Dendritic cell treated with granulocyte-macrophage colony-stimulating factor and Interleukin-4, amounts not matched to agents 40 ng/mL and 50 ng/mL, for 4 days (primary cell): ENCODE measurements around the gene RAD1.
"Not testable (repeated sequence)": the region's sequence is repeated elsewhere in the genome, so short reads cannot be mapped to it uniquely, and the experiment has no call there.

Experiments
- H3K27ac Mint-ChIP-seq: one replicate; pipeline ENCODE4 v1.8.0; 2022; ENCODE audit warnings: mild to moderate bottlenecking, mixed read lengths
- H3K27me3 Mint-ChIP-seq: one replicate; pipeline ENCODE4 v1.8.0; 2022; ENCODE audit warnings: mild to moderate bottlenecking, mixed read lengths
- H3K36me3 Mint-ChIP-seq: one replicate; pipeline ENCODE4 v1.8.0; 2022; ENCODE audit warnings: low read depth, mixed read lengths
- H3K4me1 Mint-ChIP-seq: one replicate; pipeline ENCODE4 v1.8.0; 2022; ENCODE audit warnings: low read depth, mixed read lengths
- H3K4me3 Mint-ChIP-seq: one replicate; pipeline ENCODE4 v1.8.0; 2022; ENCODE audit warnings: mild to moderate bottlenecking, moderate library complexity, mixed read lengths
- H3K9me3 Mint-ChIP-seq: one replicate; pipeline ENCODE4 v1.8.0; 2022; ENCODE audit warnings: mixed read lengths
- intact Hi-C: fragments of 100-400 bp; cut with micrococcal nuclease; formaldehyde crosslinking; loops from one replicate; pipeline ENCODE4 v1.15.0; 2022

The RAD1 gene

DNA sequence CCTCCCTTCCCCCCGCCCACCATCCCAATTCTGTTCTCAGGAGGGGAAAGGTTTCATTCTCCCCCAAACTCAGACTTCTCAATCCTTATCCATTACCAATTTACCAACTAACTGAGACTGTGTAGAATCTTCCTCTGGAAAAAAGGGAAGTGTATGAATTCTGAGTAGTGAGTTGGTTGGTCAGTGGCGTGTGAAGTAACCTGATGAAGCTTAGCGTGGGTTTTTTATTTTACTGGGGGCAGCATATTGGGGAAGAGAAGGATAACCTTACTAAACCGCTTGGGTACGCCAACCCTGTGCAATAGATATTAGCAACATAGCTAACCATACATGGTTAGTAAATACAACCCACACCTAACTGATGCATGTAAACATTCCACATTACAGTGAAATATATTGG lies 13.0 kb upstream of the RAD1 start:
- H3K36me3 Mint-ChIP-seq = peaks cover 49% of the 10 kb centered on the region
- no peaks in the 10 kb centered on the region for H3K9me3 Mint-ChIP-seq
- no peaks in the 10 kb centered on the region for H3K27me3 Mint-ChIP-seq
- peak overlapping the region; percentile 28 for H3K27ac Mint-ChIP-seq
- peak overlapping the region; percentile 27 for H3K4me3 Mint-ChIP-seq
- peaks cover 30% of the 10 kb centered on the region for H3K4me1 Mint-ChIP-seq
- intact Hi-C loops = loop anchor here (10.0 kb wide), 1 partner anchor 1227 kb away; the partner anchor contains the start of genes LMBRD2 and SKP2

DNA sequence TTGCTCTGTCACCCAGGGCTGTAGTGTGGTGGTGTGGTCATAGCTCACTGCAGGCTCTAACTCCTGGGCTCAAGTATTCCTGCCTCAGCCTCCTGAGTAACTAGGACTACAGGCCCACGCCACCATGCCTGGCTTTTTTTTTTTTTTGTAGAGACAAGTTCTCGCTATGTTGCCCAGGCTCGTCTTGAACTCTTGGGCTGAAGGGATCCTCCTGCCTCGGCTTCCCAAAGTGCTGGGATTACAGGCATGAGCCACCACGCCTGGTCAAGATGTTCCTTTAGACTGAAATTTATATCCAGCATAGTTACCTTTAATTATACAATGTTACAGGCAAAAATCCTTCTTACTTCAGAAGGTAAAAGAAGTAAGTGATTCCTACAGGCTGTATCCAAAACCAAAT lies 12.5 kb upstream of the RAD1 start:
- Mint-ChIP-seq H3K36me3 (peaks cover 52% of the 10 kb centered on the region), H3K27me3 (no peaks in the 10 kb centered on the region), H3K4me3 (no peak overlapping the region), H3K9me3 (no peaks in the 10 kb centered on the region), H3K27ac (peak overlapping the region; percentile 28), H3K4me1 (peaks cover 31% of the 10 kb centered on the region)
- intact Hi-C loops = loop anchor here (10.0 kb wide), 1 partner anchor 1227 kb away; the partner anchor contains the start of genes LMBRD2 and SKP2

DNA sequence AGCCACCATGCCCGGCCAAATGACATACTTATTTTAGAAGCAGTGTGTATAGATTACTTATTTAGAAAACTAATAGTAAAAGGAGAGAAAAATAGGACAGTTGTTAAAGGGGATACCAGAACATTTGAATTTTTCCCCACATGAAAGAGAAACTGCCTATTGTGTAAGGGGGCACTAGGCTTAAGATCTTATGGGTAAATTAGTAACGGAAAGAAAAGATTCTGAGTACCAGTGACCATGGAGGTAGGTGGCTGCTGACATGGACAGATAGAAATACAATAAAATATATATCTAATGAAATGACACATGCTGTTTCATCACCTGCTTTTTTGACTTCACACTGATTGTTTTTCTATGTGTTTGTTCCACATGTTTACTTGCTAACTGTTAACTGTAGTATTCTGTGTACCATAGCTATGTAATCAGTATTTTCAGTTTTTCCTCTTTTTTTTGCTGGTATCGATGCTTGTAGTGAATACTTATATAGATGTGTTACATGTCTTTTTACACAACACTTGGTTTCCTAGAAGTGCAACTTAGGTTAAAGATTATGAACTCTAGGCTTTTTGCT lies 11.1 kb upstream of the RAD1 start:
- H3K9me3 Mint-ChIP-seq = no peaks in the 10 kb centered on the region
- H3K27ac Mint-ChIP-seq = no peak overlapping the region
- H3K4me1 Mint-ChIP-seq = peaks cover 26% of the 10 kb centered on the region
- peaks cover 59% of the 10 kb centered on the region for H3K36me3 Mint-ChIP-seq
- intact Hi-C loops = loop anchor here (10.0 kb wide), 1 partner anchor 1228 kb away; the partner anchor contains the start of genes LMBRD2 and SKP2
- no peaks in the 10 kb centered on the region for H3K27me3 Mint-ChIP-seq
- H3K4me3 Mint-ChIP-seq = no peak overlapping the region

DNA sequence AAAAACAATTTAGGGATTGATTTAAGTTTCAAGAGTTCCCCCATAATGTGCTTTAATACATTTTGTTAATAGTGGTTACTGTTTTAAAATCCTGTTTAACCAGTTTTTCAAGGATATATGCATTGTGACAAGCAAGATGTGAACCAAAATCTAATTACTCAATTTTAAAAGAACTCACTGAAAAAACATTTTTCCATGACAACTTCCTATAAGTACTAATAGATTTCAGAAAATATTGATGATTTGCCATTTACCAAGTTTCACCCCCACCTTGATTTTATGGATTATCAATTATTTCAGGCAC lies 9.1 kb upstream of the RAD1 start:
- Mint-ChIP-seq H3K36me3 (peaks cover 63% of the 10 kb centered on the region), H3K27ac (no peak overlapping the region), H3K4me1 (peaks cover 17% of the 10 kb centered on the region), H3K4me3 (no peak overlapping the region), H3K9me3 (no peaks in the 10 kb centered on the region), H3K27me3 (no peaks in the 10 kb centered on the region)
- intact Hi-C loops = loop anchor here (10.0 kb wide), 1 partner anchor 1230 kb away; the partner anchor contains the start of genes LMBRD2 and SKP2

DNA sequence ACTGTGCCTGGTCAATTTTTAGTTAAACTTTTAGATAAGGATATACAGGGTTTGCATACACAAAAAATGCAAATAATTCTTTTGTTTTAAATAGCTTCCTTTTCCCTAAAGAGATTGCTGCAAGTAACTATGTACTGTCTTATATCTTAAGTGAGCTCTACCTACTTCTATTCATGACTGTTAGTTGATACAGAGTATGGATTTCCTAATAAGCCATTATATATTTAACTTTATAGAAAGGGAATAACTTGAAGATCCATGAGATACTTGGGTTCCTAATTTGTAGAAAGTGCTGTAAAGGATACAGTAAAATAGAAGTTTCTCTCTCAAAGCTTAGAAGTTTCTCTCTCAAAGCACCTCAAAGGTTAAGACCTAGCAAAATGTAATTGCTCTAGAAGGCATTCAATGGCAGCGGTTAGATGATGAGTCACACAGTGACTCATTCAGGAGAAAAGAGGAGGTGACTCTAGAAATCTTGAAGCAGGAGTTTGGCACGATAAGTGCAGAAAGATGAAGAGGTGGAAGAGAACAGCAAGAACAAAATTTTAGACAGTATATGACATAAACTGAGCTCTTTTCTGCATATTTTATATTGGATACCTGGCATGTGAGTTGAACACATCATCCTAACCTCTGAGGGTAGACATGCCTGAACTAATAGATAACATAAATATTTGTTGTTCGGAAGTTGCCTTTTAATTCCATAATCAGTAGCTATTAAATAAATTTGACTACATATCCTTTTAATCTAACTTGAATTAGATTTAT lies 8.6 kb upstream of the RAD1 start:
- Mint-ChIP-seq H3K4me1 (peaks cover 17% of the 10 kb centered on the region), H3K36me3 (peaks cover 66% of the 10 kb centered on the region), H3K4me3 (no peak overlapping the region), H3K27ac (no peak overlapping the region), H3K27me3 (no peaks in the 10 kb centered on the region), H3K9me3 (no peaks in the 10 kb centered on the region)
- intact Hi-C loops = loop anchor here (10.0 kb wide), 1 partner anchor 1231 kb away; the partner anchor contains the start of genes LMBRD2 and SKP2

DNA sequence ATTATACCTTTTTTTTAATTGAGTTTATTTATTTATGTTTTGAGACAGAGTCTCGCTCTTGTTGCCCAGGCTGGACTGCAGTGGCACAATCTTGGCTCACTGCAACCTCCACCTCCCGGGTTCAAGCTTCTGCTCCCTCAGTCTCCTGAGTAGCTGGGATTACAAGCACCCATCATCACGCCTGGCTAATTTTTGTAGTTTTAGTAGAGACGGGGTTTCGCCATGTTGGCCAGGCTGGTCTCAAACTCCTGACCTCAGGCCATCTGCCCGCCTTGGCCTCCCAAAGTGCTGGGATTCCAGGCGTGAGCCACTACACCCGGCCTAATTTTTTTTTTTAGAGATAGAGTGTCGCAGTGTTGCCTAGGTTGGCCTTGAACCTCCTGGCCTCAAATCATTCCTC lies 8.0 kb upstream of the RAD1 start:
- not testable (repeated sequence) for H3K9me3 Mint-ChIP-seq

DNA sequence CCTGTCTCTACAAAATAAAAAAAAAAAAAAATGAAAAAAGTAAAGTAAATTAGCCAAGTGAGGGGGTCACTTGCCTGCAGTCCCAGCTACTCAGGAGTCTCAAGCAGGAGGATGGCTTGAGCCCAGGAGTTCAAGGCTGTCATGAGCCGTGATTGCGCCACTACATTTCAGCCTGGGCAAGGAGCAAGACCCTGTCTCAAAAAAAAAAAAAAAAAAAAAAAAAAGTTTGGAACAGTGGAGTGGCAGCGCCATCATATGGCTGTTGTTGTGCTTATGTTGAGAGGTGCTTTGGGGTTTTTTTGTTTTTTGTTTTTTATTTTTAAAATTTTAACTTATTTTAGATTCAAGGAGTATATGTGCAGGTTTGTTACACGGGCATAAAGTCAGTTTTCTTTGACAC lies 3.8 kb upstream of the RAD1 start:
- Mint-ChIP-seq H3K27ac (no peak overlapping the region), H3K36me3 (peaks cover 50% of the 10 kb centered on the region), H3K4me3 (no peak overlapping the region), H3K9me3 (no peaks in the 10 kb centered on the region), H3K27me3 (no peaks in the 10 kb centered on the region), H3K4me1 (peaks cover 32% of the 10 kb centered on the region)
- intact Hi-C loops = no loop called here

More for the DNA sequence above, 8.0 kb upstream of the RAD1 start:
- H3K27ac Mint-ChIP-seq, H3K4me3 Mint-ChIP-seq, H3K27me3 Mint-ChIP-seq: not testable (repeated sequence)
- H3K4me1 Mint-ChIP-seq = peaks cover 14% of the 10 kb centered on the region
- H3K36me3 Mint-ChIP-seq = peaks cover 71% of the 10 kb centered on the region
- intact Hi-C loops = loop anchor here (10.0 kb wide), 1 partner anchor 1232 kb away; the partner anchor contains the start of genes LMBRD2 and SKP2

DNA sequence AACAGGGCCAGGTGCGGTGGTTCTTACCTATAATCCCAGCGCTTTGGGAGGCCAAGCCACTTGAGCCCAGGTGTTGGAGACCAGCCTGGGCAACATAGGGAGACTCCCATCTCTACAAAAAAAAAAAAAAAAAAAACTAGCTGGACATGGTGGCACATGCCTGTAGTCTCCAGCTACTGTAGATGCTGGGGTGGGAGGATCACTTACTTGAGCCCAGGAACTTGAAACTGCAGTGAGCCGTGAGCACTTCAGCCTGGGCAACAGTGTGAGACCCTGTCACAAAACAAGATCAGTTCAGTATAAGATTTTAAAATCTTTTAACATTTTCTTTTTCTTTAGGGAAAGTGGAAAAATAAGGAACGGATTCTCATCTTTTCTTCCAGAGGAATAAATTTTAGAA lies 2.7 kb upstream of the RAD1 start:
- H3K27ac Mint-ChIP-seq = no peak overlapping the region

DNA sequence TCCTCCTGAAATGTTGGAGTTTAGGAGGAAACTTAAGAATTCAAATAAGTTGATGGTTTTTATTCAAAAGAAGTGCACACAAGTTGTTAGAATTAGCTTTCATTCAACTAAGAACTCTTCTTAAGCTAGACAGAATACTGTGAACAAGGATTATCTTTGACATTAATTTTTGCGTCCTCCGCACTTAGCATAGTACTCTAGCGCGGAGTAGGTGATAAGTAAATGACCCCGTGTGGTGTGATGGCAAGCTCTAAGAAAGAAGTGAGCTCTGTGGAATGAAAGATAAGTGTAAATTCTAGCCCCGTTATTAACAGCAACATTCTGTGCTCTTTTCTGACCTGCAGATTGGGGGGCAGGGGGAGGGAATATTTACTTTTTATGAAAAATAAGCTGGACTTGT lies 1.2 kb upstream of the RAD1 start:
- Mint-ChIP-seq H3K9me3 (no peaks in the 10 kb centered on the region), H3K4me1 (peaks cover 28% of the 10 kb centered on the region), H3K27me3 (no peaks in the 10 kb centered on the region), H3K4me3 (no peak overlapping the region), H3K27ac (no peak overlapping the region), H3K36me3 (peaks cover 34% of the 10 kb centered on the region)
- intact Hi-C loops = no loop called here

More for the DNA sequence above, 2.7 kb upstream of the RAD1 start:
- H3K27me3 Mint-ChIP-seq = no peaks in the 10 kb centered on the region
- no peak overlapping the region for H3K4me3 Mint-ChIP-seq
- no peaks in the 10 kb centered on the region for H3K9me3 Mint-ChIP-seq
- H3K36me3 Mint-ChIP-seq = peaks cover 39% of the 10 kb centered on the region
- H3K4me1 Mint-ChIP-seq = peaks cover 28% of the 10 kb centered on the region
- intact Hi-C loops = no loop called here

DNA sequence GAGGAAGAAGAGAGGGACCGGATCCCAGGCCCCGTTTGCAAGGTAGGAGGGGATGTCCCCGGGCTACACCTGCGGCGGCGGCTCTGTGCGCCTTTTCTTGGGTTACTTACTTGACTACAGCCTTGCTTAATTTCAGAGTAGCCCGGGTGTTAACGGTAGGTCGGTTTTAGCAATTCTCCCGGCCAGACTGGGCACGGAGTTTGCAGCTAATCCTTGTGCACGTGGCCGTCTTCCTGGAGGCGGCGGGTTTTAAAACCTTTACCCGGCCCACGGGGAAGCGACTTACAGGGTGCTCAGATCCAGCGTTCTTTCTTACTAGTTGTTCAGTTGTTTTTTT lies 520 bp upstream of the RAD1 start:
- Mint-ChIP-seq H3K4me1 (peaks cover 28% of the 10 kb centered on the region), H3K27ac (no peak overlapping the region), H3K36me3 (peaks cover 36% of the 10 kb centered on the region), H3K27me3 (no peaks in the 10 kb centered on the region), H3K4me3 (no peak overlapping the region), H3K9me3 (no peaks in the 10 kb centered on the region)
- intact Hi-C loops = loop anchor here (1.0 kb wide), 1 partner anchor 13 kb away; the partner anchor contains the start of gene DNAJC21

DNA sequence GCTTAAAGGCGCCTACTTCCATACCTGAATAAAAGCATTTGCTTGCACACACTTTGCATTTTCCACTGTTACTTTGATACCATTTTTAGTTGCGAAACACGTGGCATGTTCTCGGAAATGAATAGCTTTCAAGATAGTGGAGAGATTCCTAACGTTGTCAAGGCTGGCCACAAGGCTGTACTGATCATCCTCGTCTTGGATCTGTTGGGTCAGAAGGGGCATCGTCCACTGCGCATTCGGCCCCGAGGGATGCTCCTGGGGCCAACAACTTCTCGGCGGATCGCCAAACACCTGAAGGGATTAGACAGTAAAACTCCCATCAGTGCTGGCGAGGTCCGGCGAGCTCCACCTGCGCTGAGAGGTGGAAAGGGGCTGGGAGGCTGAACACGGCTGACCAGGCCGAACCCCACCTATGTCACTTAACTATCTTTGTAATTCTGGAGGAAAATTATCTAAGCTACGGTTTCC lies 599 bp downstream of the RAD1 start:
- H3K4me3 Mint-ChIP-seq = no peak overlapping the region
- no peaks in the 10 kb centered on the region for H3K9me3 Mint-ChIP-seq
- intact Hi-C loops = loop anchor here (1.0 kb wide), 1 partner anchor 15 kb away; the partner anchor contains the start of gene DNAJC21
- H3K27me3 Mint-ChIP-seq = no peaks in the 10 kb centered on the region
- H3K27ac Mint-ChIP-seq = no peak overlapping the region
- H3K4me1 Mint-ChIP-seq = peaks cover 28% of the 10 kb centered on the region
- H3K36me3 Mint-ChIP-seq = peaks cover 40% of the 10 kb centered on the region

DNA sequence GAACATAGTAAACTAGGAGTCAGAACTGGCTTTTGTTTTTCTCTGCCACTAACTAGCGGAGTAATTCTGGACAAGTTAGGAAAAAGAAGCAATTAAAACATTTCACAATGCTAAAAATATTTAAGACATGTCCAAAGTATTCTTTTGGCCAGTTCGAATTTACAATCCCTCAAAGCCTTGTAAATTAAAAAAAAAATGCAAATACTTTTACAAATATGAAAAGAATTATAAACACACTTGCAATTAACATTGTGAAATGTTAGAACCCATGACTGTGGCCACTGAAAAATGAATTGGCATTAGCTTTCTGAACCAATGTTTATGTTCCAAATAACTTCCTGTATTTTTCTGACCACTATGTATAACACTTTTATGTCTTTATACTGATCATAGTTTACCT lies 2.2 kb downstream of the RAD1 start:
- Mint-ChIP-seq H3K9me3 (no peaks in the 10 kb centered on the region), H3K27ac (no peak overlapping the region), H3K4me3 (no peak overlapping the region), H3K4me1 (peaks cover 28% of the 10 kb centered on the region), H3K27me3 (no peaks in the 10 kb centered on the region), H3K36me3 (peaks cover 47% of the 10 kb centered on the region)
- intact Hi-C loops = no loop called here

DNA sequence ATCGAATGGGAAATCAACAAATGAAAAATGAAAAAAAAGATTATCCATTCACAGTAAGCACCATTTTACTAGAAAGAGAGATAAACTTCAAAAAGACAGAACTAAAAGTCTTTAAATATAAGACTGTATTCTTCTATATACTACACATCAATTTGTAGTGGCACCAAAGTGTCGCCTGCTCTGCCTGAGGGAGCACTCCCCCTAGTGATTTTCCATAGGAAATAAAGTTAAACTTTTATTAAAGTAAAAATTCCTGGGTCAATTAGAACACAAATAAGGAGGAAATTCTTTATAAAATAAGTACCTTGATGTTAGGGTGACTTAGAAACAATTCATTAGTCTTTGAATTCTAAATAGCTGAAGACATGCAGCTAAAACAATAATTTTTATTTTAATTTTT lies 9.7 kb downstream of the RAD1 start:
- no peak overlapping the region for H3K27ac Mint-ChIP-seq
- no peaks in the 10 kb centered on the region for H3K27me3 Mint-ChIP-seq
- no peak overlapping the region for H3K4me3 Mint-ChIP-seq
- H3K36me3 Mint-ChIP-seq = peaks cover 44% of the 10 kb centered on the region
- H3K9me3 Mint-ChIP-seq = no peaks in the 10 kb centered on the region
- no peaks in the 10 kb centered on the region for H3K4me1 Mint-ChIP-seq
- intact Hi-C loops = no loop called here

DNA sequence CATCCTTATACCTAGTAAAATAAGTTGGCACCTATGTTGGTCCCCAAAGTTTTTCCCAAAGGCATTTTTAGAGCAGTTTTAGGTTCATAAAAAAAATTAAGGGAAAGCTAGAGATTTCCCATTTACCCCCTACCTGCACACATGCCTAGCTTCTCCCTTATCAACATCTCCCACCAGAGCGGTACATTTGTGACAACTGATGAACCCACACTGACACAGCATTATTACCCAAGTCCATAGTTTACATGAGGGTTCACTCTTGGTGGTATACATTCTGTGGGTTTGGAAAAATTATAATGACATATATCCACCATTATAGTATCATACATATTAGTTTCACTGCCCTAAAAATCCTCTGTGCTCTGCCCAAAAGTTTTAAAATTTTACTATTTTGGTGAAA lies 12.0 kb downstream of the RAD1 start:
- Mint-ChIP-seq H3K27ac (no peak overlapping the region), H3K4me1 (no peaks in the 10 kb centered on the region)
- intact Hi-C loops = no loop called here

More for the DNA sequence above, 12.0 kb downstream of the RAD1 start:
- H3K9me3 Mint-ChIP-seq = no peaks in the 10 kb centered on the region
- H3K4me3 Mint-ChIP-seq = no peak overlapping the region
- no peaks in the 10 kb centered on the region for H3K27me3 Mint-ChIP-seq
- H3K36me3 Mint-ChIP-seq = peaks cover 23% of the 10 kb centered on the region
